CD4-positive, alpha-beta memory T cell (primary cell): ENCODE data around the gene MSRB3. TPM values are rescaled to one million over a fixed set of nuclear protein-coding genes. Genes with fewer than 3 reads are reported as not detected.

Experiments
- CTCF ChIA-PET: fragments of 350-600 bp; sonication (Branson Sonifier 250); formaldehyde crosslinking; loops from one replicate; lab custom pipeline; 2021; ENCODE audit warnings: inconsistent platforms; ENCODE audit not compliant: partially characterized antibody; lab: Charles Lee
- POLR2A ChIA-PET: fragments of 350-600 bp; sonication (Branson Sonifier 250); formaldehyde crosslinking; loops from one replicate; lab custom pipeline; 2021; ENCODE audit not compliant: partially characterized antibody; lab: Charles Lee
- DNase-seq, 5 donors: peaks; one replicate each; pipeline versions ENCODE4 v3.0.0 to v3.0.0-alpha.2; 2020 to 2022; ENCODE audit warnings: mixed read lengths in 1 of 5
- H3K27ac ChIP-seq: one replicate; pipeline ENCODE4 v1.7.0; 2013; ENCODE audit warnings: low read depth, low read length
- H3K27me3 ChIP-seq: 2 replicates; pipeline ENCODE4 v1.7.0; 2013; ENCODE audit warnings: mild to moderate bottlenecking, low read length, moderate library complexity; ENCODE audit not compliant: insufficient read depth
- H3K36me3 ChIP-seq: 2 replicates; pipeline ENCODE4 v1.7.0; 2013; ENCODE audit warnings: mild to moderate bottlenecking, low read length, moderate library complexity; ENCODE audit not compliant: insufficient read depth
- H3K4me1 ChIP-seq: 2 replicates; pipeline ENCODE4 v1.7.0; 2013; ENCODE audit warnings: mild to moderate bottlenecking, low read length, moderate library complexity; ENCODE audit not compliant: insufficient read depth
- H3K4me3 ChIP-seq, 2 donors: one replicate each; pipeline ENCODE4 v1.7.0; 2013; ENCODE audit warnings: low read length in 2 of 2, mild to moderate bottlenecking in 1 of 2
- H3K9me3 ChIP-seq, 2 donors: one replicate each; pipeline ENCODE4 v1.7.0; 2013; ENCODE audit warnings: low read length in 2 of 2, control low read depth in 1 of 2; ENCODE audit not compliant: control insufficient read depth in 1 of 2
- H3K27ac Mint-ChIP-seq, 7 donors: one replicate each; pipeline ENCODE4 v1.8.0; 2020 to 2021; ENCODE audit warnings: mixed read lengths in 7 of 7, mild to moderate bottlenecking in 6 of 7, inconsistent platforms in 3 of 7, moderate library complexity in 3 of 7
- H3K27me3 Mint-ChIP-seq, 2 donors: one replicate each; pipeline ENCODE4 v1.8.0; 2020 to 2021; ENCODE audit warnings: mixed read lengths in 2 of 2
- H3K36me3 Mint-ChIP-seq, 2 donors: one replicate each; pipeline ENCODE4 v1.8.0; 2020 to 2021; ENCODE audit warnings: mixed read lengths in 2 of 2, inconsistent platforms in 1 of 2, mild to moderate bottlenecking in 1 of 2
- H3K4me1 Mint-ChIP-seq, 4 donors: one replicate each; pipeline ENCODE4 v1.8.0; 2020 to 2021; ENCODE audit warnings: mixed read lengths in 4 of 4, mild to moderate bottlenecking in 1 of 4
- H3K4me3 Mint-ChIP-seq, 8 donors: one replicate each; pipeline ENCODE4 v1.8.0; 2020 to 2021; ENCODE audit warnings: mixed read lengths in 8 of 8, mild to moderate bottlenecking in 7 of 8, moderate library complexity in 6 of 8, inconsistent platforms in 3 of 8
- H3K9me3 Mint-ChIP-seq, 8 donors: one replicate each; pipeline ENCODE4 v1.8.0; 2020 to 2021; ENCODE audit warnings: mixed read lengths in 8 of 8, mild to moderate bottlenecking in 5 of 8, inconsistent platforms in 3 of 8, moderate library complexity in 1 of 8
- intact Hi-C: fragments of 100-400 bp; cut with micrococcal nuclease; formaldehyde crosslinking; loops from one replicate; pipeline ENCODE4 v1.15.1; 2023
- polyA plus RNA-seq, 2 donors: library from polyadenylated mRNA; unstranded; fragments of 300-500 nt; fragmentation: Illumina TruSeq; gene quantifications; one replicate each; pipeline ENCODE4 v1.2.3, GENCODE V29; 2021
- total RNA-seq, 2 experiments: library from RNA; stranded (reverse); gene quantifications; one replicate each; pipeline ENCODE4 v1.2.3, GENCODE V29; 2021

Gene MSRB3
- total and polyA plus RNA-seq, 4 experiments from 2014 or later: not detected

GRCh38 chr12:65325183-65325582 is 46.7 kb downstream of the MSRB3 start:
- Mint-ChIP-seq H3K4me3 (no peak overlapping the region), H3K27me3 (peaks cover 5 to 8% of the 10 kb centered on the region in 2 donors), H3K4me1 (no peaks in the 10 kb centered on the region), H3K27ac (no peak overlapping the region), H3K9me3 (peaks cover 0 to 2% (median 0%) of the 10 kb centered on the region in 8 donors), H3K36me3 (no peaks in the 10 kb centered on the region)
- Histone ChIP-seq H3K9me3 (no peaks in the 10 kb centered on the region), H3K27ac (no peak overlapping the region), H3K4me3 (no peak overlapping the region), H3K27me3 (no peaks in the 10 kb centered on the region), H3K4me1 (no peaks in the 10 kb centered on the region), H3K36me3 (no peaks in the 10 kb centered on the region)
- POLR2A ChIA-PET: no interaction called here
- intact Hi-C loops: no loop called here
- DNase-seq: no peak
- CTCF ChIA-PET: interaction anchor here (0.6 kb wide), 1 partner anchor 9 kb away, joined by 3 read pairs; no protein-coding TSS in a partner anchor

GRCh38 chr12:65326616-65327015 is 48.1 kb downstream of the MSRB3 start:
- ChIA-PET POLR2A (no interaction called here), CTCF (no interaction called here)
- Mint-ChIP-seq H3K27ac (no peak overlapping the region), H3K9me3 (peaks cover 0 to 2% (median 0%) of the 10 kb centered on the region in 8 donors), H3K27me3 (peaks cover 6 to 10% of the 10 kb centered on the region in 2 donors), H3K4me1 (no peaks in the 10 kb centered on the region), H3K4me3 (no peak overlapping the region), H3K36me3 (no peaks in the 10 kb centered on the region)
- Histone ChIP-seq H3K36me3 (no peaks in the 10 kb centered on the region), H3K27me3 (no peaks in the 10 kb centered on the region), H3K4me3 (no peak overlapping the region), H3K27ac (no peak overlapping the region), H3K4me1 (no peaks in the 10 kb centered on the region), H3K9me3 (no peaks in the 10 kb centered on the region)
- intact Hi-C loops: no loop called here
- no peak for DNase-seq

GRCh38 chr12:65327207-65328076 is 49.0 kb downstream of the MSRB3 start:
- DNase-seq: no peak
- Histone ChIP-seq H3K9me3 (no peaks in the 10 kb centered on the region), H3K36me3 (no peaks in the 10 kb centered on the region), H3K27ac (no peak overlapping the region), H3K4me1 (no peaks in the 10 kb centered on the region), H3K4me3 (no peak overlapping the region), H3K27me3 (no peaks in the 10 kb centered on the region)
- Mint-ChIP-seq H3K36me3 (no peaks in the 10 kb centered on the region), H3K4me1 (no peaks in the 10 kb centered on the region), H3K9me3 (peaks cover 0 to 2% (median 0%) of the 10 kb centered on the region in 8 donors), H3K27me3 (peaks cover 6 to 8% of the 10 kb centered on the region in 2 donors), H3K4me3 (no peak overlapping the region), H3K27ac (no peak overlapping the region)
- POLR2A ChIA-PET: no interaction called here
- CTCF ChIA-PET: no interaction called here
- intact Hi-C loops: no loop called here

GRCh38 chr12:65329721-65330120 is 51.2 kb downstream of the MSRB3 start:
- no peak for DNase-seq
- no peak overlapping the region for H3K27ac ChIP-seq
- H3K9me3 ChIP-seq: no peaks in the 10 kb centered on the region
- H3K4me3 ChIP-seq: no peak overlapping the region
- no peaks in the 10 kb centered on the region for H3K36me3 Mint-ChIP-seq
- no peak overlapping the region for H3K27ac Mint-ChIP-seq
- CTCF ChIA-PET: no interaction called here
- POLR2A ChIA-PET: no interaction called here
- peaks cover 6 to 13% of the 10 kb centered on the region in 2 donors for H3K27me3 Mint-ChIP-seq
- H3K36me3 ChIP-seq: no peaks in the 10 kb centered on the region
- no peak overlapping the region for H3K4me3 Mint-ChIP-seq
- peaks cover 0 to 3% (median 0%) of the 10 kb centered on the region in 8 donors for H3K9me3 Mint-ChIP-seq
- H3K27me3 ChIP-seq: no peaks in the 10 kb centered on the region
- intact Hi-C loops: no loop called here
- H3K4me1 ChIP-seq: no peaks in the 10 kb centered on the region
- H3K4me1 Mint-ChIP-seq: no peaks in the 10 kb centered on the region

GRCh38 chr12:65330331-65330730 is 51.8 kb downstream of the MSRB3 start:
- Histone ChIP-seq H3K27ac (no peak overlapping the region), H3K4me1 (no peaks in the 10 kb centered on the region), H3K4me3 (no peak overlapping the region), H3K36me3 (no peaks in the 10 kb centered on the region), H3K27me3 (no peaks in the 10 kb centered on the region), H3K9me3 (no peaks in the 10 kb centered on the region)
- Mint-ChIP-seq H3K9me3 (peaks cover 0 to 3% (median 0%) of the 10 kb centered on the region in 8 donors), H3K4me1 (no peaks in the 10 kb centered on the region), H3K36me3 (no peaks in the 10 kb centered on the region), H3K27ac (no peak overlapping the region), H3K4me3 (no peak overlapping the region), H3K27me3 (peaks cover 6 to 13% of the 10 kb centered on the region in 2 donors)
- ChIA-PET POLR2A (no interaction called here), CTCF (no interaction called here)
- intact Hi-C loops: no loop called here
- peak in 1 of 5 donors; percentile 24 for DNase-seq

GRCh38 chr12:65331456-65331855 is 53.0 kb downstream of the MSRB3 start:
- Histone ChIP-seq H3K27ac (no peak overlapping the region), H3K4me3 (no peak overlapping the region), H3K36me3 (no peaks in the 10 kb centered on the region), H3K27me3 (no peaks in the 10 kb centered on the region), H3K9me3 (no peaks in the 10 kb centered on the region), H3K4me1 (no peaks in the 10 kb centered on the region)
- CTCF ChIA-PET: no interaction called here
- Mint-ChIP-seq H3K36me3 (no peaks in the 10 kb centered on the region), H3K27me3 (peaks cover 9 to 13% of the 10 kb centered on the region in 2 donors), H3K9me3 (peaks cover 0 to 3% (median 0%) of the 10 kb centered on the region in 8 donors), H3K4me3 (no peak overlapping the region), H3K4me1 (no peaks in the 10 kb centered on the region), H3K27ac (no peak overlapping the region)
- intact Hi-C loops: no loop called here
- DNase-seq: no peak
- POLR2A ChIA-PET: no interaction called here

GRCh38 chr12:65333649-65334048 is 55.2 kb downstream of the MSRB3 start:
- H3K27me3 Mint-ChIP-seq: peaks cover 7 to 11% of the 10 kb centered on the region in 2 donors
- H3K36me3 Mint-ChIP-seq: no peaks in the 10 kb centered on the region
- Histone ChIP-seq H3K4me1 (no peaks in the 10 kb centered on the region), H3K9me3 (no peaks in the 10 kb centered on the region), H3K27ac (no peak overlapping the region), H3K4me3 (no peak overlapping the region), H3K27me3 (no peaks in the 10 kb centered on the region), H3K36me3 (no peaks in the 10 kb centered on the region)
- intact Hi-C loops: no loop called here
- ChIA-PET CTCF (no interaction called here), POLR2A (no interaction called here)
- no peak for DNase-seq
- no peak overlapping the region for H3K4me3 Mint-ChIP-seq
- H3K9me3 Mint-ChIP-seq: peaks cover 0 to 3% (median 0%) of the 10 kb centered on the region in 8 donors
- no peak overlapping the region for H3K27ac Mint-ChIP-seq
- no peaks in the 10 kb centered on the region for H3K4me1 Mint-ChIP-seq
